Hepatocyte (in vitro differentiated cells): Measurements from ENCODE around the gene BID. TPM values are rescaled to one million over a fixed set of nuclear protein-coding genes. Genes with fewer than 3 reads are reported as not detected.

Source experiments
- DNase-seq: peaks from one replicate; pipeline ENCODE4 v3.0.0-alpha.2; 2016; ENCODE audit warnings: low spot score
- H2AFZ ChIP-seq: fragments of 200-600 bp; sonication (generic); 2 replicates; pipeline ENCODE4 v1.6.0; 2016; ENCODE audit warnings: antibody characterized with exemption, mild to moderate bottlenecking
- H3K27ac ChIP-seq: fragments of 200-600 bp; sonication (generic); 2 replicates; pipeline ENCODE4 v1.5.1; 2016; ENCODE audit warnings: mild to moderate bottlenecking
- H3K27me3 ChIP-seq: fragments of 200-600 bp; sonication (generic); 2 replicates; pipeline ENCODE4 v1.6.1; 2016
- H3K36me3 ChIP-seq: fragments of 200-600 bp; sonication (generic); replicated peaks from 2 replicates; pipeline ENCODE4 v1.5.1; 2016; ENCODE audit warnings: low read depth; ENCODE audit not compliant: insufficient read depth
- H3K4me1 ChIP-seq: fragments of 200-600 bp; sonication (generic); 2 replicates; pipeline ENCODE4 v1.5.1; 2016; ENCODE audit warnings: mild to moderate bottlenecking, moderate library complexity; ENCODE audit not compliant: insufficient read depth
- H3K4me2 ChIP-seq: fragments of 200-600 bp; sonication (generic); 2 replicates; pipeline ENCODE4 v1.6.0; 2016
- H3K4me3 ChIP-seq: fragments of 200-600 bp; sonication (generic); 2 replicates; pipeline ENCODE4 v1.5.1; 2016; ENCODE audit warnings: mild to moderate bottlenecking
- H3K79me2 ChIP-seq: fragments of 200-600 bp; sonication (generic); 2 replicates; pipeline ENCODE4 v1.6.0; 2017; ENCODE audit warnings: mild to moderate bottlenecking
- H3K9me2 ChIP-seq: fragments of 200-600 bp; sonication (generic); replicated peaks from 2 replicates; pipeline ENCODE4 v1.6.0; 2017; ENCODE audit warnings: mild to moderate bottlenecking; ENCODE audit not compliant: insufficient read depth
- H3K9me3 ChIP-seq: fragments of 200-600 bp; sonication (generic); 2 replicates; pipeline ENCODE4 v1.5.1; 2016; ENCODE audit warnings: low read depth, mild to moderate bottlenecking
- H4K20me1 ChIP-seq: fragments of 200-600 bp; sonication (generic); 2 replicates; pipeline ENCODE4 v1.6.0; 2016; ENCODE audit warnings: mild to moderate bottlenecking; ENCODE audit not compliant: insufficient read depth, poor library complexity, severe bottlenecking
- EZH2 ChIP-seq: fragments of 200-600 bp; sonication (generic); IDR thresholded peaks from 2 replicates; pipeline ENCODE4 v1.6.1; 2016; ENCODE audit warnings: antibody characterized with exemption, mild to moderate bottlenecking, borderline replicate concordance
- EZH2phosphoT487 ChIP-seq: fragments of 200-600 bp; sonication (generic); IDR thresholded peaks from one replicate; pipeline ENCODE4 v1.6.1; 2018; ENCODE audit warnings: antibody characterized with exemption, mild to moderate bottlenecking, low read depth, moderate library complexity; ENCODE audit not compliant: unreplicated experiment, severe bottlenecking
- WGBS: methylation state at CpG from one replicate; pipeline ENCODE4 v1.1.6; 2016; ENCODE audit warnings: low lambda C conversion rate; ENCODE audit errors: missing lambda C conversion rate; 5-methylcytosine and 5-hydroxymethylcytosine counted together
- polyA plus RNA-seq: library from polyadenylated mRNA; unstranded; fragments of >200 nt; fragmentation: Nextera tagmentation; extraction: Ambion mirVana; gene quantifications from 2 replicates; pipeline ENCODE4 v1.2.1, GENCODE V29; 2016
- total RNA-seq: library from RNA; depleted of rRNA; stranded (reverse); fragments of >200 nt; gene quantifications from 2 replicates; pipeline ENCODE4 v1.2.3, GENCODE V29; 2014
- TF ChIP-seq, protein P1 (sequence below): fragments of 200-600 bp; sonication (generic); IDR thresholded peaks from 2 replicates; pipeline ENCODE4 v1.5.1; 2016; ENCODE audit warnings: antibody characterized with exemption, mild to moderate bottlenecking; ENCODE audit not compliant: poor library complexity

BID gene
- total and polyA plus RNA-seq, 2 experiments from 2014 or later, result 34.5 to 55.5 TPM

DNA sequence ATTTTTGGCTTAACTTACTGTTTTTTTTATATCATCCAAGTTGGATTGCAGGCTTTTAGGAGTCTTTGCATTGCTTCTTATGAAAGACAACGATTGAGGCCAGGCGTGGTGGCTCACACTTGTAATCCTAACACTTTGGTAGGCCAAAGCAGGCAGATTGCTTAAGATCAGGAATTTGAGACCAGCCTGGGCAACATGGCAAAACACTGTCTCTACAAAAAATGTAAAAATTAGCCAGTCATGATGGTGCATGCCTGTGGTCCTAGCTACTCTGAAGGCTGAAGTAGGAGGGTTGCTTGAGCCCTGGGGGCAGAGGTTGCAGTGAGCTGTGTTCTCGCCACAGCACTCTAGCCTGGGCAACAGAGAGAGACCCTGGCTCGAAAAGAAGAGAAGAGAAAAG lies 56.6 kb downstream of the BID start:
- no peaks in the 10 kb centered on the region for H3K36me3 ChIP-seq
- H2AFZ ChIP-seq, result no peak overlapping the region
- H3K27me3 ChIP-seq, result no peaks in the 10 kb centered on the region
- H3K4me3 ChIP-seq, result no peak overlapping the region
- no peaks in the 10 kb centered on the region for H4K20me1 ChIP-seq
- H3K9me3 ChIP-seq, result no peaks in the 10 kb centered on the region
- no peaks in the 10 kb centered on the region for H3K4me1 ChIP-seq
- H3K27ac ChIP-seq, result no peak overlapping the region
- no peaks in the 10 kb centered on the region for H3K9me2 ChIP-seq
- WGBS, result 94% methylated on average over 4 of the region's 4 CpGs
- no peak for DNase-seq
- H3K79me2 ChIP-seq, result no peaks in the 10 kb centered on the region
- H3K4me2 ChIP-seq, result no peak overlapping the region
- TF ChIP-seq EZH2phosphoT487, result no peak
- TF ChIP-seq EZH2, result no peak
- TF ChIP-seq, protein P1, sequence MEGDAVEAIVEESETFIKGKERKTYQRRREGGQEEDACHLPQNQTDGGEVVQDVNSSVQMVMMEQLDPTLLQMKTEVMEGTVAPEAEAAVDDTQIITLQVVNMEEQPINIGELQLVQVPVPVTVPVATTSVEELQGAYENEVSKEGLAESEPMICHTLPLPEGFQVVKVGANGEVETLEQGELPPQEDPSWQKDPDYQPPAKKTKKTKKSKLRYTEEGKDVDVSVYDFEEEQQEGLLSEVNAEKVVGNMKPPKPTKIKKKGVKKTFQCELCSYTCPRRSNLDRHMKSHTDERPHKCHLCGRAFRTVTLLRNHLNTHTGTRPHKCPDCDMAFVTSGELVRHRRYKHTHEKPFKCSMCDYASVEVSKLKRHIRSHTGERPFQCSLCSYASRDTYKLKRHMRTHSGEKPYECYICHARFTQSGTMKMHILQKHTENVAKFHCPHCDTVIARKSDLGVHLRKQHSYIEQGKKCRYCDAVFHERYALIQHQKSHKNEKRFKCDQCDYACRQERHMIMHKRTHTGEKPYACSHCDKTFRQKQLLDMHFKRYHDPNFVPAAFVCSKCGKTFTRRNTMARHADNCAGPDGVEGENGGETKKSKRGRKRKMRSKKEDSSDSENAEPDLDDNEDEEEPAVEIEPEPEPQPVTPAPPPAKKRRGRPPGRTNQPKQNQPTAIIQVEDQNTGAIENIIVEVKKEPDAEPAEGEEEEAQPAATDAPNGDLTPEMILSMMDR, result no peak

GRCh38 chr22:17716529-17716928 lies 57.7 kb downstream of the BID start:
- Histone ChIP-seq H3K9me3 (no peaks in the 10 kb centered on the region), H3K27me3 (no peaks in the 10 kb centered on the region), H4K20me1 (no peaks in the 10 kb centered on the region), H3K36me3 (no peaks in the 10 kb centered on the region), H3K79me2 (no peaks in the 10 kb centered on the region), H3K27ac (no peak overlapping the region), H3K4me2 (no peak overlapping the region), H3K4me1 (no peaks in the 10 kb centered on the region), H3K4me3 (no peak overlapping the region), H2AFZ (no peak overlapping the region), H3K9me2 (no peaks in the 10 kb centered on the region)
- TF ChIP-seq EZH2phosphoT487 (no peak), EZH2 (no peak)
- TF ChIP-seq, protein P1, result no peak
- DNase-seq, result no peak
- 92% methylated on average over 3 of the region's 3 CpGs for WGBS

DNA sequence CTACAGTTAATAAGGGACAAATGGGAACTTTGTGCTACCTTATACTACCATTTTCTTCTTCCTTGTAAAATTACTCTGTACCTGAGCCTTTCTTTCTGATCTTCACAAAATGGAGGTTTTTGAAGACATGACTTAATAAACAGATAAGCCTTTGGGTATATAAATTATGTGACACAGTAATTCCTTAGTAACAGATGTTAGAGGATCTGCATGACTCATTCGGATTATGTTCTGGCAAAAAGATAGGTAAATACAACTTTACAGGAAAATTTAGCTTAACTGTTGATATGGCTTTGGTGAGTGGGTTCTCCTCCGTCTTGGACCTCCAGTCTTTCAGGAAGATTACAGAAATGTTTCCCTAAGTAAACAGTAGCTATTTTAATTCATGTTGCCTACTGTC lies 61.8 kb downstream of the BID start:
- no peak overlapping the region for H3K27ac ChIP-seq
- no peak overlapping the region for H2AFZ ChIP-seq
- H3K4me3 ChIP-seq, result no peak overlapping the region
- H4K20me1 ChIP-seq, result no peaks in the 10 kb centered on the region
- H3K36me3 ChIP-seq, result no peaks in the 10 kb centered on the region
- peaks cover 5% of the 10 kb centered on the region for H3K79me2 ChIP-seq
- H3K4me1 ChIP-seq, result no peaks in the 10 kb centered on the region
- no peaks in the 10 kb centered on the region for H3K27me3 ChIP-seq
- no peak for DNase-seq
- H3K9me2 ChIP-seq, result no peaks in the 10 kb centered on the region
- WGBS, result 70% methylated on average over 2 of the region's 2 CpGs
- no peaks in the 10 kb centered on the region for H3K9me3 ChIP-seq
- H3K4me2 ChIP-seq, result no peak overlapping the region
- TF ChIP-seq EZH2, result no peak
- TF ChIP-seq, protein P1, result no peak
- TF ChIP-seq EZH2phosphoT487, result no peak

DNA sequence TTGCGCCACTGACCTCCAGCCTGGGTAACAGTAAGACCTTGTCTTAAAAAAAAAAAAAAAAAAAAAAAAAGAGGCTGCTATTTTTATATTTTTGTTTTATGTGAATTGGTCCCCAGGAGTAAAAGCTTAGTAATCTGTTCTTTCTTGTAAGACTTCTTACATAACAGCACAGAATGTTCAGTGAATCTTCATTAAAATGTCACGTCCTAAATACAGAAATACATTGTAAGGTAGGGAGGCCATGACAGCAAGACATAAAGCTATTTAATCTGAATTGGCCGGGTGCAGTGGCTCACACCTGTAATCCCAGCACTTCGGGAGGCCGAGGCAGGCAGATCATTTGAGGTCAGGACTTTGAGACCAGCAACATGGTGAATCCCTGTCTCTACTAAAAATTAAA lies 64.2 kb downstream of the BID start:
- Histone ChIP-seq H2AFZ (no peak overlapping the region), H3K4me3 (no peak overlapping the region), H3K27me3 (no peaks in the 10 kb centered on the region), H3K79me2 (peaks cover 5% of the 10 kb centered on the region), H3K36me3 (no peaks in the 10 kb centered on the region), H3K27ac (no peak overlapping the region), H3K4me2 (no peak overlapping the region), H4K20me1 (no peaks in the 10 kb centered on the region), H3K9me2 (no peaks in the 10 kb centered on the region), H3K9me3 (no peaks in the 10 kb centered on the region), H3K4me1 (peaks cover 3% of the 10 kb centered on the region)
- DNase-seq, result no peak
- TF ChIP-seq, protein P1, result no peak
- TF ChIP-seq EZH2 (no peak), EZH2phosphoT487 (no peak)
- 98% methylated on average over 5 of the region's 5 CpGs for WGBS
